ENCODE measurements around the gene EDN2. TPM values are rescaled to one million over a fixed set of nuclear protein-coding genes. Genes with fewer than 3 reads are reported as not detected.

EDN2 gene
- polyA plus RNA-seq, 4 donors, result 1.1 to 5.3 (median 2.5) TPM

DNA sequence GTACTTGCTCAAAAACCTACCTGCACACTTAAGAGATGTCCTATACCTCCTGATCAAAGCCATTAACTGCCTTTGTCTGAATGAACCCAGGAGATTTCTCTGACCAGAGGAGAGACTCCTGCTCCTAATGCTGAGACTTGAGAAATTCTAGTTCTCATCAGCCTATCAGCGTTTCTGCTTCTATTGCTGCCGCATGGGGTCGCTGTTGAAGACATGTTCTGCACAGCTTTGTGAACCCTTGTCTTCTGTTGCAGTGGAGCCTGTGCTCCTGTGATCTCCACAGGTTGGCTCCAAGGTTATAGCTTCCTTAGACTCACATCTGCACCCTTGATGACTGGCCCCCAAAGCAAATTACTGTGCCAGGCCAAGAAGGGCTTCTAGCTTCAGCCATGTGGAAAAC, 40.2 kb downstream of the EDN2 start:
- DNase-seq (ENCODE audit: low read depth in 4 of 4, low spot score in 3 of 4), result no peak

GRCh38 chr1:41442697-41443251, 41.7 kb downstream of the EDN2 start:
- no peak for DNase-seq (ENCODE audit: low read depth in 4 of 4, low spot score in 3 of 4)

GRCh38 chr1:41440321-41441085, 44.0 kb downstream of the EDN2 start:
- no peak for DNase-seq (ENCODE audit: low read depth in 4 of 4, low spot score in 3 of 4)

GRCh38 chr1:41439234-41439633, 45.2 kb downstream of the EDN2 start:
- DNase-seq (ENCODE audit: low read depth in 4 of 4, low spot score in 3 of 4), result no peak

DNA sequence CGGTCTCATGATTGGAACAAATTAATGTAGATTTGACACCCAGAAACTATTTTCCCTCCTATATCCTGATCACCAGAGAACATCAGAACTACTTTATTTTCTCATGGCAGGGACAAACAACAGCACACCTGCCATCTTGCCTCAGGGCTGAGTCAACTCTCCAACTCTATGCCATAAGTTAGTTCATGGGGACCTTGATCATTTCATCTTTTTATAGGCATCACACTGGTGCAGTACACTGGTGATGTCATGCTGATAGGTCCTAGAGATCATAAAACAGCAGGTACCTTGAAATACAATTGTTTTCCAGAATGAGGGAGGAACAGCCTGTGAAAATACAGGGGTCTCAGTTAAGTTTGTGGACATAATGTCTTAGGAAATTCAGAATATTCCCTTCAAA, 45.8 kb downstream of the EDN2 start:
- DNase-seq (ENCODE audit: low read depth in 4 of 4, low spot score in 3 of 4), result no peak

- no peak for DNase-seq (ENCODE audit: low read depth in 4 of 4, low spot score in 3 of 4)
Measured at GRCh38 chr1:41437011-41437355, 47.5 kb downstream of the EDN2 start.

DNA sequence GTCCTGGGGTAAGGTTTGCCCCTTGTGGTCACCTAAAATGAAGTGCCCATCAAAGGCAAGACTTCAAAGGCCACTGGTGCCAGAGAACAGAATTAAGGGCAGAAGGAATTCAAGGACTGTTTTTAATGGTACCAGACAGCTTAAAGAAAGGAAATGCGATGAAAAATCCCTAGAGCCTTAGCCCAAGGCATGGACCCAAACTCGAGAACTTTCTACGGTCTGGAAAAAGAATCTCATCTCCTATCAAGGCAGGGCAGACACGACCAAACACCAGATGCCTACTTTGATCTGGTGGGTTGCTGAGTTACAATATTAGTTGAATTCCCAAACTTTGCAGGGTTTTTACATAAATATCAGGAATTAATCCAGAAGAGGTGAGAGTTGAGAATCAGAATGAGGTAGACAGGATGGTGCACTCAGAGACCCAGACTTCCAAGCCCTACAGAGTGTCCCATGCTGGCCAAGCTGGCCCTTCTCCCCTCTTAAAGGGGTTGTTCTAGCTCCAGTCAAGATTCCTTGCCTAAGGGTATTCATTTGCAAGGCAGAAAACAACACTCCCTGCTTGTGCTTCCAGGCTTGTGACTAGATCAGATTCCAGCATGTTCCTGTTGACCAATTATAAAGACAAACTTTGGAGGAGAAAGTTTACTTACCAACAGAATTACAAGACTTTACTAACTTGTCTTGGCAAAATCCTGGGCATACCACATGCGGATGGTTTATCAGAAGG, 48.0 kb downstream of the EDN2 start:
- DNase-seq (ENCODE audit: low read depth in 4 of 4, low spot score in 3 of 4), result no peak

DNA sequence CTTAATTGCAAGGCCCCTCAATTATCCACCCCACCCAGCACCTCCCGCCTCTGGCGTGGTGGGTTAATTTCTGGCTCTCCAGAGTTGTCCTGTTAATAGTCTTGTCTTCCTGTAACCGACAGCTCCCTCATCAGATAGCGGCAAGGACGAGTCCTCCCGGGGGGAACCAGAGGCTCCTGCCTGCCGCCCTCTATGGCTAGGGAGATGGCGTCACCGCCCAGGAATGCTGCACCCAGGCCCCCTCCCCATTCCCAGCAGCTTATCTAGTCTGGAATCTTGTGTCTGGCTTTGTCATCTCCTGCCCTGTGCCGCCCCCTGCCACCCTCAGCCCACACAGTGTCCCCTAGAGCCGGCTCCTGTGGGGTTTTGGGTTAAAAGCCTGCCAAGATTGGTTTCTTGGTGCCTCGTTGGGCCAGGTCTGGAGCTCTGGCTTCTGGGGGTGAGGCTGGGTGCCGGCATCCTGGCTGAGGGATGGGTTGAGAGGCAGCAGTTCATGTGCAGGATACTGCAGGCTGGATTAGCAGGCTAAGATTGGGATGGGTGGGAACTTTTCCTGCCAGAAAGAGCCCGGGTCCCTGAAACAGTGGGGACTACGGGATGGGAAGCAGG, 48.8 kb downstream of the EDN2 start:
- DNase-seq (ENCODE audit: low read depth in 4 of 4, low spot score in 3 of 4), result no peak

DNA sequence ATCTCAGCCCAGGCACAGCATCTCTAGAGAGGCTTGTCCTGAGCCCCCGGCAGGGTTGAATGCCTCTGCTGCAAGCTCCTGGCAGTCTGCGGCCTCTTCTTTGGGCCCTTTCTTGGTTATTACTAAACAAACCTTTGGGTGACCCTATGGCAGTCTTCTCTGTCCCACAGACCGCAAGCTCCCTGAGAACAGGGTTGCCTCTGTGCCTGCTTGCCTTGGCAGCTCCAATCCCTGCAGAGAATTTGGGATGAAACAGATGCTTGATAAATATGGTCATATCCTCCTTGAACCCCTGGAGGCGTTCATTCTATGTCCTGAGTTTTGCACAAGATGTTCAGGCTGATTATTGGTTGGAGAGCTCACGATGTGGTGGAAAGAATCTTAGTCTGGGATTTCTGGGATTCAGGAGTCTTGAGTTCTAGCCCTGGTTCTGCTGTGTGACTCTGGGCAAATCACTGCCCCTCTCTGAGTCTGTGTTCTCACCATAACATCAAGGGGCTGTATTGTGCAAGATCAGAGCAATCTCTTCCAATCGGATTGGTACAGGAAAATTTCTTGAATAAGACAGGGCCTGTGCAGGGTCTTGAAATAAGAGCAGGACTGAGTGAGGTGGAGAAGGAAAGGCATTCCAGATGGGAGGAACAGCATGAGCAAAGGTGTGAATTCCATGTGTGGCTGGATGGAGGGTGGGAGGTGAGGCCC, 49.6 kb downstream of the EDN2 start:
- DNase-seq (ENCODE audit: low read depth in 4 of 4, low spot score in 3 of 4), result no peak

- DNase-seq (ENCODE audit: low read depth in 4 of 4, low spot score in 3 of 4), result no peak
Measured at GRCh38 chr1:41434306-41434705, 50.2 kb downstream of the EDN2 start.

DNA sequence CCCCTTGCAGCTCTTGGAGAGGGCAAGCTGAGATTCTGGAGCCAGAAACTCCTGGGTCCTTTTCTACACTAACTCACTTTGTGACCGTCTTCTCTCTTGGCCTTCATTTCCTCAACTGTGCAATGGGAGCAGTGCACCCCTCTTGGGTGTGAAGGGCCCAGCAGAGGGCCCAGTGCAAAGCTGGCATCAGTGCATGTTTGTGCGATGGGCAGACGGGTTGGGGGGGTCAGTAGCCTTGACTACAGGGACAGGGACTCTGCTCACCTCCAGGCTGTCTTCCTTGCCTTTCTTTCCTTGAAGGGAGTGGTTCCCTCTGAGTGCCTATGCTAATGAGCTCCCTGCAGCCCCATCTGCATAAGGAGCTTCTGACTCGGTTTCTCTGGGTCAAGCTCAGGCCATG, 51.0 kb downstream of the EDN2 start:
- DNase-seq (ENCODE audit: low read depth in 4 of 4, low spot score in 3 of 4), result no peak

DNA sequence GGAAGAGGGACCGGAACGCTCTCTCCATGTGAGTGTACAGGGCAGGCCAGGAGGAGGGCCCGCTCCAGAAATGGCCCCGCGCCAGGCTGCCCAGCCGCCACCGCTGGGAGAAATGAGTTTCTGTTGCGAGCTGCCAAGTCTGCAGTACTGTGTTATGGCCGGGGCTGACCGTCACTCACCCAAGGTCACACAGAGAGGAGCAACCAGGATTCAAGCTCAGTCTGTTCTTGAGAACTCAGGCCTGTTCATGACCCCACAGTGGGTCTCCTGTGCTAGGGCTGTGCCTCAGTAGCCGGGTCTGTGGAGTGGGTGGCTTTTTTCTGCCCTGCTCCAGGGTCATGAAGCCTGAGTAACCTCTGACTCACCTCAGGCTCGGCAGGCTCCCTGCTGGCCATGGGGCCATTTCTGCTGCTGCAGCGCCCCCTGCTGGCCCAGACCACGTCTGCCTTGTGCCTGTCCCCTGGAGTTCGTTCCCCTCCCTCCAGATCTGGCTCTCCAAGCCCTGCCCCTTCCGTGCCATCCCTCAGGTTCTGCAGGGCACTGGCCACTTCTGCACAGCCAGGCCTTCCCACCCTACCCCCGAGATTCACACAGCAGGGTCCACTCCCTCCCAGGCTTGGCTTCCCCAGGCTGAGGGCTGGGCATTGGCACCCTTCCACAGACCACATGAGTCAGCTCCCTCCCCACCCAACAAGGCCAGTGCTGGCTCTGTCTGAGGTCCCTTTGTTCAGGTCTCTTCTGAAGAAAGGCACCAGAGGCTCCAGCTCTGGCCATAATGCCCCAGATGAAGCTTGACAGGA, 51.8 kb downstream of the EDN2 start:
- DNase-seq (ENCODE audit: low read depth in 4 of 4, low spot score in 3 of 4), result peak in 1 of 4 donors; percentile 43

- no peak for DNase-seq (ENCODE audit: low read depth in 4 of 4, low spot score in 3 of 4)
Measured at GRCh38 chr1:41431490-41432350, 52.8 kb downstream of the EDN2 start.

GRCh38 chr1:41430582-41430981, 53.9 kb downstream of the EDN2 start:
- no peak for DNase-seq (ENCODE audit: low read depth in 4 of 4, low spot score in 3 of 4)

- no peak for DNase-seq (ENCODE audit: low read depth in 4 of 4, low spot score in 3 of 4)
Measured at GRCh38 chr1:41430069-41430468, 54.4 kb downstream of the EDN2 start.

DNA sequence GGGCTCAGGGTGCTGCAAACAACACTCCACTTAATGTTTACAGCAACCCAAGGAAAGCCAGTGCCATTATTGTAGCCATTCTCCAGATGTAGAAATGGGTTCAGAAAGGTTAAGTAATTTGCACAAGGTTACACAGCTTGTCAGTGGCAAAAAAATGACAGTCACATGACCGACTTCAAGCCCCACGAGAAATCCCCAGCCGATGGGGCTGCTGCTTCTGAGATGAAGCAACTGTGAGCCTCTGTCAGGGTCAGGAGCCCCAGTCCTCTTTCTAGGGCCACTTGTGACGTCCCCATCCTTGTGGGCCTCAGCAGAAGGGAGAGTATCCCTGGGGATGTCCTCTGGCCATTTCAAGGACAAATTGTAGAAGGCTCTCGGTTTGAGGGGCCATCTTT, 54.8 kb downstream of the EDN2 start:
- DNase-seq (ENCODE audit: low read depth in 4 of 4, low spot score in 3 of 4), result no peak
